IPS-15b (cell line): ENCODE data around the gene SLC22A24.
"Not testable (repeated sequence)": the region's sequence is repeated elsewhere in the genome, so short reads cannot be mapped to it uniquely, and the experiment has no call there.

Source experiments
- H3K27me3 ChIP-seq: one replicate; pipeline ENCODE4 v1.6.1; 2013; ENCODE audit warnings: low read length; ENCODE audit not compliant: control insufficient read depth, insufficient read depth
- H3K36me3 ChIP-seq: one replicate; pipeline ENCODE4 v1.6.1; 2013; ENCODE audit warnings: low read length; ENCODE audit not compliant: control insufficient read depth, insufficient read depth
- H3K4me1 ChIP-seq: one replicate; pipeline ENCODE4 v1.6.1; 2013; ENCODE audit warnings: mild to moderate bottlenecking, low read length; ENCODE audit not compliant: control insufficient read depth, insufficient read depth
- H3K4me3 ChIP-seq: one replicate; pipeline ENCODE4 v1.5.1; 2013; ENCODE audit warnings: low read depth, low read length
- H3K9ac ChIP-seq: one replicate; pipeline ENCODE4 v1.6.1; 2013; ENCODE audit warnings: low read depth, mild to moderate bottlenecking, low read length
- H3K9me3 ChIP-seq: one replicate; pipeline ENCODE4 v1.6.1; 2013; ENCODE audit warnings: mild to moderate bottlenecking, low read length; ENCODE audit not compliant: control insufficient read depth, insufficient read depth

SLC22A24 gene

DNA sequence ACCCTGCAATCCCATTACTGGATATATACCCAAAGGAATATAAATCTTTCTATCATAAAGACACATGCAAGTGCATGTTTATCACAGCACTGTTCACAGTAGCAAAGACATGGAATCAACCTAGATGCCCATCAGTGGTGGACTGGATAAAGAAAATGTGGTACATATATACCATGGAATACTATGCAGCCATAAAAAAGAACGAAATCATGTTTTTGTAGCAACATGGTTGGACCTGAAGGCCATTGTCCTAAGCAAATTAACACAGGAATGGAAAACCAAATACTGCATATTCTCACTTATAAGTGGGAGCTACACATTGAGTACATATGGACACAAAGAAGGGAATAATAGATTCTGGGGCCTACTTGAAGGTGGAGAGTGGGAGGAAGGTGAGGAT lies 97.8 kb downstream of the SLC22A24 start:
- H3K4me1 ChIP-seq, H3K9ac ChIP-seq, H3K9me3 ChIP-seq, H3K27me3 ChIP-seq, H3K36me3 ChIP-seq, H3K4me3 ChIP-seq: not testable (repeated sequence)

DNA sequence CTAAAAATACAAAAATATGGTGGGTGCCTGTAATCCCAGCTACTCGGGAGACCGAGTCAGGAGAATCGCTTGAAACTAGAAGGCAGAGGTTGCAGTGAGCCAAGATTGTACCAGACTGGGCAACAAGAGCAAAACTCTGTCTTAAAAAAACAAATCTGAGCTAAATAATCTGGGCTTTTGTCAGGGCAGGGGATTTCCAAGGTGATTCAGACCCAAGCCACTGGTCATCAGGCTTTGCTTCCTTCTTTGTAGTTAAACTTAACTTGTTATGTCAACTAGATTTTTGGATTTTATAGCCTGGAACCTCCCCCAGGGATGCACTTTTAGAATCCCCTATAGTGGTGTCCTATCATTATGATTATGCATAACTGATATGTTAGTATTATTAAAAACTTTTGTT lies 101.4 kb downstream of the SLC22A24 start:
- Histone ChIP-seq H3K36me3 (no peaks in the 10 kb centered on the region), H3K9ac (no peak overlapping the region), H3K27me3 (no peaks in the 10 kb centered on the region), H3K4me1 (no peaks in the 10 kb centered on the region), H3K4me3 (no peak overlapping the region), H3K9me3 (no peaks in the 10 kb centered on the region)

DNA sequence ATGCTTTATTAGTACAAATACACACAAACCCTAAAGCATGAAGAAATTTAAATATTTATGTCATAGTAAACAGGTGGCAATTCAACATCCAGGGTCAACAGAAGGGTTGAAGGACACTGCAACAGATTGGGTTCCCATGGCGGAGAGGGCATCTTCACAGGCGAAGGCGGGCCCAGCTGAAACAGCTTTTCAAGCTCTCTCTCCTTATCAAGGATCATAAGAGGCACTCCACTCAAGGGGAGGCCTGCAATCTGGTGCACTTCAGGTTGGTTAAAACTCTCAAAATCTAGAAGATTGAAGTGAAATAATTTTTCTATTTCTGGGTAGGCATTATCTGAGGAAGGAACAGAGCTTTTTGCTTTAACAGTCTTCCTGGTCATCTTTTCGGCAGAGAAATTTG lies 111.6 kb downstream of the SLC22A24 start:
- Histone ChIP-seq H3K9me3 (no peaks in the 10 kb centered on the region), H3K27me3 (no peaks in the 10 kb centered on the region), H3K4me3 (no peak overlapping the region), H3K9ac (no peak overlapping the region), H3K4me1 (peaks cover 2% of the 10 kb centered on the region), H3K36me3 (no peaks in the 10 kb centered on the region)
